Astrocyte of the cerebellum (primary cell): ENCODE measurements around the gene COX6A1.

Experiments
- DNase-seq: peaks from one replicate; pipeline ENCODE4 v3.0.0-alpha.2; 2011; ENCODE audit warnings: low read depth
- H3K4me3 ChIP-seq: 2 replicates; pipeline ENCODE4 v1.5.1; 2011; ENCODE audit warnings: mild to moderate bottlenecking, low read depth, low read length, moderate library complexity
- in situ Hi-C: cut with HindIII; loops from 2 replicates; pipeline ENCODE4 v1.10.0; 2017; ENCODE audit warnings: low sequenced_read_pairs
- TF ChIP-seq, protein P1 (sequence below): IDR thresholded peaks from 2 replicates; pipeline ENCODE4 v1.5.1; 2012; ENCODE audit warnings: low read length, low read depth, moderate library complexity, mild to moderate bottlenecking; ENCODE audit errors: missing control alignments

COX6A1 gene

DNA sequence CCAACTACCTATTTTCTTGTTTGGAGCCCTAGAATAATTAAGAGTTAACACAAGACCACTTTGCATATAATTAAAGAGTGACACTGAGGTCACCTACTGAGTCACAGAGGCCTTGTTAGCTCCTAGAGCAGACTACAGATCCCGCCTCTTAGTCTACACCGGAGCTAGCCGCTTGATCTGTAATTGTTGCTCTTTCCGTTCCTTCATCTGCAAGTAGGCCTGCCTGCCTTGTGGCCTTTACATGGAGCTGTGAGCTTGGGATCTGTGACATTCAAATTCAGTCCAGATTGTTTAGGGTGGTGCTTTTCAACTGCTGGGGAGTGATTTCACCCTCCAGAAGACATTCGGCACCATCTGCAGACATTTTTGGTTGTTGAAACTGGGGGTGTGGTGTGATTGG, 52.4 kb downstream of the COX6A1 start:
- TF ChIP-seq, protein P1, sequence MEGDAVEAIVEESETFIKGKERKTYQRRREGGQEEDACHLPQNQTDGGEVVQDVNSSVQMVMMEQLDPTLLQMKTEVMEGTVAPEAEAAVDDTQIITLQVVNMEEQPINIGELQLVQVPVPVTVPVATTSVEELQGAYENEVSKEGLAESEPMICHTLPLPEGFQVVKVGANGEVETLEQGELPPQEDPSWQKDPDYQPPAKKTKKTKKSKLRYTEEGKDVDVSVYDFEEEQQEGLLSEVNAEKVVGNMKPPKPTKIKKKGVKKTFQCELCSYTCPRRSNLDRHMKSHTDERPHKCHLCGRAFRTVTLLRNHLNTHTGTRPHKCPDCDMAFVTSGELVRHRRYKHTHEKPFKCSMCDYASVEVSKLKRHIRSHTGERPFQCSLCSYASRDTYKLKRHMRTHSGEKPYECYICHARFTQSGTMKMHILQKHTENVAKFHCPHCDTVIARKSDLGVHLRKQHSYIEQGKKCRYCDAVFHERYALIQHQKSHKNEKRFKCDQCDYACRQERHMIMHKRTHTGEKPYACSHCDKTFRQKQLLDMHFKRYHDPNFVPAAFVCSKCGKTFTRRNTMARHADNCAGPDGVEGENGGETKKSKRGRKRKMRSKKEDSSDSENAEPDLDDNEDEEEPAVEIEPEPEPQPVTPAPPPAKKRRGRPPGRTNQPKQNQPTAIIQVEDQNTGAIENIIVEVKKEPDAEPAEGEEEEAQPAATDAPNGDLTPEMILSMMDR, result no peak
- DNase-seq, result no peak
- H3K4me3 ChIP-seq, result no peak overlapping the region
- in situ Hi-C loops, result loop anchor here (10.0 kb wide), 1 partner anchor 266 kb away; no protein-coding TSS in a partner anchor
